ENCODE results near the gene FARS2.

Gene FARS2

GRCh38 chr6:5378331-5378730, 117.0 kb downstream of the FARS2 start:
- DNase-seq (ENCODE audit: low read depth) = no peak

DNA sequence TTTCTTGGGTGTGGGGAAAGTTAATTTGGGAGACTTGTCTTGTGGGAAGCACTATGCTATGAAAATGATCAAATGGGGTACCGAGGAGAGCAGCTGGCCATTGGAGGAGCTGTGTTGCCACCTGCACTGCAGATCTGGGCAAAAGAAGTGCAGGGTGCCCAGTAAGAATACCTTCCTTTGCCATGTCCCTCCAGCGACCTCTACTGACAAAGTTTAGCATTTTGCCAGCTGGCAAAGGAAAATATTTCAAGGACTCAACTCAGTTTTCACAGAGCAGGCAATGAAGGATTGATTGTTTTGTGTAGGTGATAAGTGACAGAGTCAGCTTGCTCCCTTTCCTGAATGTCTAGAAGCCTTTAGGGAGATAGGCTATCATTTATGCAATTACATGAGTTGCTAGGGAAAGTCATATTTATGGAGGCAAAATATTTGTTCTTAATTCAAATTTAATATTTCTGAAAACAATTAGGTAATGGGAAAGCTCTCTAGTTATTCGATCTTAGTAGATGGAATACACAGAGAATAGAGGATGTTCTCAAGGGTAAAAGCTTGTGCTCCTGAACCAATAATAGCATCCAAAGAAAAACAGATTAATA, 118.4 kb downstream of the FARS2 start:
- no peak for DNase-seq (ENCODE audit: low read depth)

- no peak for DNase-seq (ENCODE audit: low read depth)
Observed at GRCh38 chr6:5383856-5384255, 122.5 kb downstream of the FARS2 start.

GRCh38 chr6:5384276-5384675, 123.0 kb downstream of the FARS2 start:
- no peak for DNase-seq (ENCODE audit: low read depth)

DNA sequence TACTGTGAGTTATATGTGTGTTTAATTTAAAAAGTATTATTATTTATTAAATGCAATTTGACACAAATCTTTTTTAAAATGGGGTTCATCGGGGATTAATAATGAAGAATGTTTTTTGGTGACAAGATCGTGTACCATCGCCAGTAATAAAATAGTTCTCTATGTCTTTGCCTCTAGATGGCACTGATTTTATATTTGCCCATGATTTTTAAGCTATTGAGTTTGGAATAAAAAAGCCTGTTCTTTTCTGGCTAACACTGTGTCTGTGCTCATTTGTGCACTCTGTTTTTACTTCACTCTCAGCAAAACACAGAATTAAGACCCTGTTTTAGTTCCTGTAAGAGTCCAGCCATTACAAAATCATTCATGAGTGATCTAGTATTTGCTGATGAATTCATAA, 127.0 kb downstream of the FARS2 start:
- DNase-seq (ENCODE audit: low read depth) = no peak

- DNase-seq (ENCODE audit: low read depth) = no peak
Observed at GRCh38 chr6:5389086-5389745, 127.9 kb downstream of the FARS2 start.

- no peak for DNase-seq (ENCODE audit: low read depth)
Observed at GRCh38 chr6:5390177-5390576, 128.9 kb downstream of the FARS2 start.

DNA sequence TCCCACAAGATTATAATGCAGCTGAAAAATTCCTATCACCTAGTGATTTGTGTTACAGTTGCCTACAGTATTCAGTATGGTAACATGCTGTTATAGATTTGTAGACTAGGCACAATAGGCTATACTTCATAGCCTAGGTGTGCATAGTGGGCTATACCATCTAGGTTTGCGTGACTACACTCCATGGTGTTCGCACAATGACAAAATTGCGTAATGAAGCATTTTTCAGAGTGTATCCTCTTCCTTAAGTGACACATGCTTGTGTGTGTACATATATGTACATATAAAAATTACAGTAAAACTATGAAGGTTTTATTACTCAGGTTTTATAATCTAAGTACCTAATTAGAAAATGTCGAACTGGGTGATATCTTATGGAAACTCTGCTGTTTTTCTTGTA, 133.0 kb downstream of the FARS2 start:
- no peak for DNase-seq (ENCODE audit: low read depth)

GRCh38 chr6:5395719-5396118, 134.4 kb downstream of the FARS2 start:
- no peak for DNase-seq (ENCODE audit: low read depth)

- no peak for DNase-seq (ENCODE audit: low read depth)
Observed at GRCh38 chr6:5398530-5398929, 137.2 kb downstream of the FARS2 start.

DNA sequence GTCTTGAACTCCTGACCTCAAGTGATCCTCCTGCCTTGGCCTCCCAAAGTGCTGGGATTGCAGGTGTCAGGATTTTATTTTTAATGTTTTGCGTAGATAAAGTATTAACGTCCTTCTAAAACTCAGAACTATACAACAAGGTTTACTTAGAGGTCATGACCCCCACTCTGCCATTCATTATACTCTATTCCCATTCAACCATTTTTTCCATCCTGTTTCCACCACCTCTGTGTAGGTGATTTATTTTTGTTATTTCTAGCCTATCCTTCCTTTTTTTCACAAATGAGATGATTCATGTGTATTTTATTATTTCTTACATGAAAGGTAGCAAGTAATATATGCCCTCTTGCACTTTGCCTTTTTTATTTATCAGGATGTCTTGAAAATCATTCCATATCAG, 138.1 kb downstream of the FARS2 start:
- DNase-seq (ENCODE audit: low read depth) = no peak

DNA sequence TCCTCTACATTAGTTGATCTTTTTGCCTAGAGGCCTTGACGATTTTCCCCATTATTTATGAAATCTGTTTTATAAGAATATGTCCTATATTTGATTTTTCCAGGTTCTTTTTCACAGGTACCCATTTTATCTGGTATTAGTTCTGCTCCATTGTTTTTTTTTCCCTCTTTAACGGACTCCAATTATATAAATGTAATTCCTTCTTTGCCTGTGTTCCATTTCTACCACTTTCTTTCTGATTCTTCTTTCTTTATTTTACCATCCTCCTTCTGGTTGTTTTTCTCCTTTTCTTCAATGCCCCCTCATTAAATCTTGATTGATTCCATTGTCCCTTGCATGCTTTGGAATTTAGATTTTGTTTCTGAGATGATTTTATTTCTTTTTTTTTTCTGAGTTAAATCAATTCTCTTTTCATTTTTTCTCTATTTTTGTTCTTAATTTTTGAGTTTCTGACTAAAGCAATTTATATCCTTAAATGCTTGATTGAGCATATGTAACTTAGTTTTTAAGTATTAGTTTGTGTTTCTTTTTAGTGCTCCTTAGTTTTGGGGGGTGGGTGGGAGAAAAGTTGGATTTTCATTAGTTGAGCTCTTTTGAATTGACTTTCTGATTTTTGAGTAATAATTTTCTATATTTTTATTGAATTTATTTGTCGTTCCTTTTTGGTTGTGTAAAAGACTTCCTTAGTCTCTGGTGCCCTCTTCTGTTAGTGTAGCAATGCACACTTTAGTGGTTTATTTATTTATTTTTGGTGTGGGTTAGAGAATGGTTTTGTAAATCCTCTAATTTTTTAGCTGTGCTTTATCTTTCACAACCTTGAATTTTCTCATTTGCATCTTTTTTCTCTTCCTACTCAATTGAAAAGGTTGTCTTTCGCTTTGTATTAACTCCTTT, 140.8 kb downstream of the FARS2 start:
- DNase-seq (ENCODE audit: low read depth) = no peak

DNA sequence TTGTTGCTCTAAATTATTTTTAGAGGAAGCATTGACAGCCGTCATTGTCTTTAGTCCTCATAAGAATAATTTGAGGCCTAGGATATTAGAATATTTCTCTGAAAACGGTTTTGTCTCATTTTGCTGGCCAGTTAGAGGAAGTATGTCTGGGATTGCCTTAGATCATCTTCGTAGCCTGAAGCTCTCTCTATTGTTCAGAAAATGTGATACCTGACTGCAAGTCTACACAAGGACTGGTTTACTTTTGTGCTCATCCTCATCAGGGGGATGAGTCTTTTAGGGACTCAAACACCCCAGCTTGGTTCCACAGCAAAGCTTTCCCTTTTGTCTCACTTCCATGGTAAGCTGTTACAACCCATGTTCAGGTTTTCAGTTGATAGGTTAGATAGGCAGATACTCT, 141.8 kb downstream of the FARS2 start:
- DNase-seq (ENCODE audit: low read depth) = no peak

DNA sequence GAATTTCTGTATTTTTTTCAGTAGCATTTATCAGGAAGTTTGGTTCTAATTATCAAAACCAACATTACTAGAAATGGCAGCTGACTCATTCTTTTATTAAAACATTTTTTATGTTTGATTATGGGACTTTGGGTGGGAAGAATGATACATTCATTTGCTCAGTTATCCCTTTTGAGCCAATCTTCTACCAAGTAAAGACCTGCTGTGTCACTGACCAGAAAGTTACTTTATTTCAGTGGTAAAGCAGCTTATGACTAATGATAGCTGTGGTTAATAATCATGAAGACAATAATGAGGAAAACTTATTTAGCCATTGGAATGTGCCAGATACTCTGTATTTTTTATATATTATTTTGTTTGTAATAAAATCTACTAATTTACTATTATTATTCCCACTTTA, 142.3 kb downstream of the FARS2 start:
- no peak for DNase-seq (ENCODE audit: low read depth)

- no peak for DNase-seq (ENCODE audit: low read depth)
Observed at GRCh38 chr6:5405976-5406375, 144.7 kb downstream of the FARS2 start.

GRCh38 chr6:5411414-5411813, 150.1 kb downstream of the FARS2 start:
- no peak for DNase-seq (ENCODE audit: low read depth)

DNA sequence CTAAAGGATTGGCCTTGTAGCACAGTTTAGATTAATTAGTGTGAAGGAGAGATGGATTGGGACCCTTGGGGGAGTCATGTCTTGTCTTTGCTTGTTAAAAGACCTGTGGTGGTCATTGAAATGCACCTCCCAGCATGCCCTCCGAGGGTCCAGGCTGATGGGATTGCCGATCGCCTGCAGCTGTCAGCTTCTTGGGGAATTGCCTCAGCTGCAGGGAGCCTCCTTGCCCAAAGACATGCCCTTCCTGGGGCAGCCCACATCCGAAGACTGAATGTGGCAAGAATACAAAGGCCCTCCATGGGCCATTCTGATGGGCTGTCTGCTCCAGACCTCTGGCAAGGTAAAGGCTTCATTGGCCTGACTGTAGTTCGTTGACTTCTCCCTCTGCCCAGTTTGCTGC, 150.7 kb downstream of the FARS2 start:
- no peak for DNase-seq (ENCODE audit: low read depth)

DNA sequence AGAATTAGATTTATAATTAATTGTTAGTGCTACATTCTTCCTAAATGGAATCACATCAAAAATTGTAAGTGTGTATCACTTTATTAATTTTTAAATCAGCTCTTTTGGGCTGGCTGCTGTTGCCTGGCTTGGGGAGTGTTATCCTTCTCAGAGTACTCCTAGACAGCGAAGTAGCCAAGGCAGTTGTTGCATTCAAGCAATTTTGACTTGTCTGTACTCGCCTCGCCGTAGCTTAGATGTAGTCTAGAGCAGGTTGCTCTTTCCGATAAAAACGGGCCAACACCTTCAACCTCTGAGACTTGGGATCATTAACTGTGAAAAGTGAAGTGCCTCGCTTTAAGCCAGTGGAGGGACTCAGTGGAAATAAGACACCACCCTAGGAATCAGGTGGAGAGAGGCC, 151.3 kb downstream of the FARS2 start:
- no peak for DNase-seq (ENCODE audit: low read depth)

DNA sequence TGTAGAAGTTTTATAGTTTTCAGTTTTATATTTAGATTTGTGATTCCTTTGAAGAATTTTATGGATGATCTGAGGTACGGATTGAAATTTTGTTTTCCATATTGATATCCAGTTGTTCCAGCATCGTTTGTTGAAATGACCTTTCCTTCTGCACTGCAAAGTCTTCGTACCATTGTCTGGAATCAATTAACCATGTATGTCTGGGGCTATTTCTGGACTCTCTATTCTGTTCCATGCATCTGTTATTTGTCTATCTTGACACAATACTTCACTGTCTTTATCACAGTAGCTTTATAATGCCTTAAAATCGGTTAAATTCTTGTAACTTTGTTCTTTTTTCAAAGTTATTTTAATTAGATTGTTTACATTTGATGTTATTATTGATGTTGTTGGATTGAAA, 154.9 kb downstream of the FARS2 start:
- no peak for DNase-seq (ENCODE audit: low read depth)

- no peak for DNase-seq (ENCODE audit: low read depth)
Observed at GRCh38 chr6:5422321-5422915, 161.1 kb downstream of the FARS2 start.

DNA sequence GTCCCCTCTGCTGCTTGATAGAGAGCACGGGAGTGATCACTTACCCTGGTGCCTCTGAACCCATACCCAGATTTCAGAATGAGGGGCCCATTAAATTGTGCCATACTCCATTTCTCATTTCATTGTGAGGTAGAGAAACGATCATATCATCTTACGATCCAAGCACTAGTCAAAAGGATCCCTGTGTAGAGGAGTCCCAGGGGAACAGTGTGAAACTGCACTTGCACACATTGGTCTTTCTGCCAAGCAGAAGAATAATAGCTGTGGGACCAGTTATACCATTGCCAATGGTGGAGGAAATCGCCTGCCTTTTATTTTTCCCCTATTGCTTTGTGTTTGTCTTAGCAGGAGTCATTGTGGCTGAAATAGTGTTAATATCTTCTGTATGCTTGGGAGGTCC, 161.9 kb downstream of the FARS2 start:
- DNase-seq (ENCODE audit: low read depth) = no peak

DNA sequence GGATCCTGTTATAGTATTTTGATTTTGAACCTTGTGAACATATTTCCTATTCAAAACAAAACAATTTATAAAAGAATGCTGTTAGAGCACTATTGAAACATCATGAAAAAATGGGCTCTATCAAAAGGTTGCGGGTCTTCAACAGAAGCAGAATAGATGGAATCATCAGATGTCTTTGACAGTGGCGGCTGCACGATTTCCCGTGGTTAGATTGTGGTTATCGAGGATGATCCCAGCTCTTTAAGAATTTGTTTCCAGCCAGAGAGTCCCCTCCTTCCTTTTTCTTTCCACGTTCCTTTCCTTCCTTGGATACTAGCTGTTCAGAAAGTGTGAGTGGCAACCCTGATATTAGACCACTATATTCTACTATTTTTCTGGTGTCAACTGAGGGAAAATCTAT, 163.4 kb downstream of the FARS2 start:
- no peak for DNase-seq (ENCODE audit: low read depth)

GRCh38 chr6:5425267-5425666, 164.0 kb downstream of the FARS2 start:
- no peak for DNase-seq (ENCODE audit: low read depth)
